Neural cell (in vitro differentiated cells): ENCODE measurements around the gene RBM20. TPM values are rescaled to one million over a fixed set of nuclear protein-coding genes. Genes with fewer than 3 reads are reported as not detected.

Experiments
- H2AFZ ChIP-seq: fragments of 200-600, 300-800 bp; sonication (generic), shearing (Covaris generic); 2 replicates; pipeline ENCODE4 v1.6.0; 2014; ENCODE audit warnings: low read depth, mild to moderate bottlenecking, antibody characterized with exemption, low read length, moderate library complexity
- H3F3A ChIP-seq: fragments of 200-600 bp; shearing (Covaris generic); 2 replicates; pipeline ENCODE4 v1.6.1; 2016; ENCODE audit warnings: mild to moderate bottlenecking, moderate library complexity, mixed read lengths, antibody characterized with exemption, low read length; ENCODE audit not compliant: insufficient read depth, poor library complexity, severe bottlenecking
- H3K27ac ChIP-seq: fragments of 200-600, 300-800 bp; sonication (generic), shearing (Covaris generic); 2 replicates; pipeline ENCODE4 v1.5.1; 2014; ENCODE audit warnings: mild to moderate bottlenecking, low read length, moderate library complexity
- H3K27me3 ChIP-seq: fragments of 300-800, 200-600 bp; sonication (generic), shearing (Covaris generic); 2 replicates; pipeline ENCODE4 v1.6.0; 2014; ENCODE audit warnings: mild to moderate bottlenecking, low read depth, low read length, moderate library complexity; ENCODE audit not compliant: insufficient read depth
- H3K36me3 ChIP-seq: fragments of 300-800, 200-600 bp; sonication (generic), shearing (Covaris generic); 2 replicates; pipeline ENCODE4 v1.5.1; 2014; ENCODE audit warnings: mild to moderate bottlenecking, antibody characterized with exemption, low read length, moderate library complexity; ENCODE audit not compliant: insufficient read depth
- H3K4me2 ChIP-seq: fragments of 300-800, 200-600 bp; sonication (generic), shearing (Covaris generic); 2 replicates; pipeline ENCODE4 v1.6.0; 2014; ENCODE audit warnings: mild to moderate bottlenecking, low read length
- H3K4me3 ChIP-seq: fragments of 300-800, 200-600 bp; sonication (generic), shearing (Covaris generic); 2 replicates; pipeline ENCODE4 v1.5.1; 2014; ENCODE audit warnings: mild to moderate bottlenecking, low read length, moderate library complexity
- H3K79me2 ChIP-seq: fragments of 200-600 bp; shearing (Covaris generic); replicated peaks from 2 replicates; pipeline ENCODE4 v1.6.0; 2014; ENCODE audit warnings: mild to moderate bottlenecking, low read length, moderate library complexity; ENCODE audit not compliant: insufficient read depth
- H3K9ac ChIP-seq: fragments of 300-800, 200-600 bp; sonication (generic), shearing (Covaris generic); 2 replicates; pipeline ENCODE4 v1.6.1; 2016; ENCODE audit warnings: mild to moderate bottlenecking, low read length, mixed read lengths
- H3K9me2 ChIP-seq: fragments of 200-600 bp; shearing (Covaris generic); 2 replicates; pipeline ENCODE4 v1.6.1; 2016; ENCODE audit warnings: mild to moderate bottlenecking, low read length, mixed read lengths; ENCODE audit not compliant: insufficient read depth
- H3K9me3 ChIP-seq: fragments of 200-600, 300-800 bp; sonication (generic), shearing (Covaris generic); 2 replicates; pipeline ENCODE4 v1.6.1; 2016; ENCODE audit warnings: mild to moderate bottlenecking, mixed run types, low read length, moderate library complexity, mixed read lengths
- H4K20me1 ChIP-seq: fragments of 200-600 bp; shearing (Covaris generic); 2 replicates; pipeline ENCODE4 v1.6.1; 2016; ENCODE audit warnings: mild to moderate bottlenecking, mixed run types; ENCODE audit not compliant: insufficient read depth
- CTCF ChIP-seq: fragments of 450-650 bp; IDR thresholded peaks from 2 replicates; pipeline ENCODE4 v1.5.1; 2014; ENCODE audit warnings: antibody characterized with exemption, mild to moderate bottlenecking, moderate library complexity; ENCODE audit not compliant: poor library complexity, severe bottlenecking
- EP300 ChIP-seq: fragments of 450-650 bp; conservative IDR thresholded peaks from 2 replicates; pipeline ENCODE4 v1.6.1; 2014; ENCODE audit warnings: antibody characterized with exemption, mild to moderate bottlenecking, moderate library complexity; ENCODE audit not compliant: poor library complexity, severe bottlenecking
- EZH2 ChIP-seq: fragments of 200-600, 300-800 bp; shearing (Covaris generic), sonication (generic); IDR thresholded peaks from 2 replicates; pipeline ENCODE4 v1.6.1; 2014; ENCODE audit warnings: antibody characterized with exemption, low read length, borderline replicate concordance, mild to moderate bottlenecking; ENCODE audit not compliant: insufficient read depth, poor library complexity, severe bottlenecking
- MXI1 ChIP-seq: fragments of 450-650 bp; conservative IDR thresholded peaks from 2 replicates; pipeline ENCODE4 v1.6.1; 2014; ENCODE audit warnings: antibody characterized with exemption, mild to moderate bottlenecking; ENCODE audit not compliant: poor library complexity, severe bottlenecking
- POLR2AphosphoS5 ChIP-seq: IDR thresholded peaks from 2 replicates; pipeline ENCODE4 v1.6.1; 2012
- RAD21 ChIP-seq: fragments of 450-650 bp; conservative IDR thresholded peaks from 2 replicates; pipeline ENCODE4 v1.6.1; 2014; ENCODE audit warnings: antibody characterized with exemption, mild to moderate bottlenecking, moderate library complexity
- REST ChIP-seq: IDR thresholded peaks from 2 replicates; pipeline ENCODE4 v1.6.1; 2012; ENCODE audit warnings: borderline replicate concordance
- SMC3 ChIP-seq: fragments of 450-650 bp; conservative IDR thresholded peaks from 2 replicates; pipeline ENCODE4 v1.6.1; 2014; ENCODE audit warnings: antibody characterized with exemption, mild to moderate bottlenecking, moderate library complexity; ENCODE audit not compliant: poor library complexity
- TAF1 ChIP-seq: IDR thresholded peaks from 2 replicates; pipeline ENCODE4 v1.6.1; 2012; ENCODE audit warnings: low read depth
- polyA plus RNA-seq: library from polyadenylated mRNA; depleted of rRNA; stranded (reverse); fragments of >200 nt; gene quantifications from 2 replicates; pipeline ENCODE4 v1.2.3, GENCODE V29; 2014

RBM20 gene
- polyA plus RNA-seq, 1 donor from 2014 or later, result 0.07 TPM

GRCh38 chr10:110694263-110694662 is 50.1 kb downstream of the RBM20 start:
- Histone ChIP-seq H4K20me1 (no peaks in the 10 kb centered on the region), H3K4me2 (no peak overlapping the region), H2AFZ (no peak overlapping the region), H3K27me3 (no peaks in the 10 kb centered on the region), H3K36me3 (no peaks in the 10 kb centered on the region), H3K4me3 (no peak overlapping the region), H3K27ac (no peak overlapping the region), H3K9me2 (no peaks in the 10 kb centered on the region), H3K9ac (no peak overlapping the region), H3K9me3 (no peaks in the 10 kb centered on the region), H3K79me2 (no peaks in the 10 kb centered on the region), H3F3A (no peaks in the 10 kb centered on the region)
- TF ChIP-seq CTCF (no peak), REST (no peak), SMC3 (no peak), RAD21 (no peak), MXI1 (no peak), EZH2 (no peak), POLR2AphosphoS5 (no peak), TAF1 (no peak), EP300 (no peak)

GRCh38 chr10:110694820-110695538 is 50.8 kb downstream of the RBM20 start:
- H2AFZ ChIP-seq, result no peak overlapping the region
- H3K9ac ChIP-seq, result no peak overlapping the region
- no peaks in the 10 kb centered on the region for H3F3A ChIP-seq
- TF ChIP-seq RAD21 (no peak), TAF1 (no peak)
- H3K79me2 ChIP-seq, result no peaks in the 10 kb centered on the region
- H3K36me3 ChIP-seq, result no peaks in the 10 kb centered on the region
- no peaks in the 10 kb centered on the region for H3K9me3 ChIP-seq
- no peak overlapping the region for H3K4me3 ChIP-seq
- no peak overlapping the region for H3K4me2 ChIP-seq
- no peaks in the 10 kb centered on the region for H4K20me1 ChIP-seq
- H3K27ac ChIP-seq, result no peak overlapping the region
- no peaks in the 10 kb centered on the region for H3K9me2 ChIP-seq
- no peaks in the 10 kb centered on the region for H3K27me3 ChIP-seq

GRCh38 chr10:110695539-110695886 is 51.4 kb downstream of the RBM20 start:
- H3K4me2 ChIP-seq, result no peak overlapping the region
- no peak overlapping the region for H2AFZ ChIP-seq
- H3K79me2 ChIP-seq, result no peaks in the 10 kb centered on the region
- no peak overlapping the region for H3K9ac ChIP-seq
- TF ChIP-seq TAF1 (no peak), MXI1 (no peak), POLR2AphosphoS5 (no peak), SMC3 (no peak), RAD21 (no peak), EZH2 (no peak), REST (no peak)
- H4K20me1 ChIP-seq, result no peaks in the 10 kb centered on the region
- H3K9me3 ChIP-seq, result no peaks in the 10 kb centered on the region
- H3F3A ChIP-seq, result no peaks in the 10 kb centered on the region
- H3K4me3 ChIP-seq, result no peak overlapping the region
- no peaks in the 10 kb centered on the region for H3K36me3 ChIP-seq
- H3K27me3 ChIP-seq, result no peaks in the 10 kb centered on the region
- no peak overlapping the region for H3K27ac ChIP-seq
- H3K9me2 ChIP-seq, result no peaks in the 10 kb centered on the region
